OCI-LY1 (cell line): ENCODE results near the gene ZFYVE9.
A peak's percentile ranks its signal among the peaks of the same experiment; 100 is the strongest.
"Not testable (repeated sequence)": the region's sequence is repeated elsewhere in the genome, so short reads cannot be mapped to it uniquely, and the experiment has no call there.

ENCODE experiments used
- H2AFZ ChIP-seq: fragments of 200-600 bp; sonication (generic), shearing (Covaris generic); 2 replicates; pipeline ENCODE4 v1.6.0; 2014; ENCODE audit warnings: antibody characterized with exemption, mild to moderate bottlenecking, low read length
- H3F3A ChIP-seq: fragments of 200-600 bp; sonication (generic), shearing (Covaris generic); 2 replicates; pipeline ENCODE4 v1.6.0; 2014; ENCODE audit warnings: mild to moderate bottlenecking, antibody characterized with exemption, low read length, moderate library complexity; ENCODE audit not compliant: insufficient read depth
- H3K27ac ChIP-seq: fragments of 200-600 bp; sonication (generic); 2 replicates; pipeline ENCODE4 v1.5.1; 2014; ENCODE audit warnings: low read length, mixed run types, mild to moderate bottlenecking, low read depth; ENCODE audit not compliant: poor library complexity, severe bottlenecking
- H3K27me3 ChIP-seq: fragments of 200-600 bp; sonication (generic); 2 replicates; pipeline ENCODE4 v1.6.0; 2014; ENCODE audit warnings: antibody characterized with exemption, mild to moderate bottlenecking, low read length, moderate library complexity; ENCODE audit not compliant: insufficient read depth
- H3K36me3 ChIP-seq: fragments of 200-600 bp; sonication (generic); 2 replicates; pipeline ENCODE4 v1.6.1; 2014; ENCODE audit warnings: mild to moderate bottlenecking, antibody characterized with exemption, low read length, moderate library complexity, mixed read lengths; ENCODE audit not compliant: insufficient read depth
- H3K4me1 ChIP-seq: fragments of 200-600 bp; sonication (generic); 2 replicates; pipeline ENCODE4 v1.5.1; 2014; ENCODE audit warnings: mild to moderate bottlenecking, low read length, moderate library complexity; ENCODE audit not compliant: insufficient read depth, severe bottlenecking
- H3K4me2 ChIP-seq: fragments of 200-600 bp; sonication (generic), shearing (Covaris generic); 2 replicates; pipeline ENCODE4 v1.6.1; 2014; ENCODE audit warnings: low read length
- H3K4me3 ChIP-seq: fragments of 200-600 bp; sonication (generic); 2 replicates; pipeline ENCODE4 v1.5.1; 2014; ENCODE audit warnings: low read length, low read depth, mild to moderate bottlenecking, mixed read lengths; ENCODE audit not compliant: poor library complexity, severe bottlenecking
- H3K79me2 ChIP-seq: fragments of 200-600 bp; shearing (Covaris generic); 2 replicates; pipeline ENCODE4 v1.6.1; 2016; ENCODE audit warnings: mixed run types, low read length, mixed read lengths; ENCODE audit not compliant: insufficient read depth
- H3K9ac ChIP-seq: fragments of 200-600 bp; sonication (generic), shearing (Covaris generic); 2 replicates; pipeline ENCODE4 v1.6.1; 2014; ENCODE audit warnings: mild to moderate bottlenecking, low read length, mixed read lengths
- H3K9me2 ChIP-seq: fragments of 200-600 bp; sonication (generic), shearing (Covaris generic); 2 replicates; pipeline ENCODE4 v1.6.1; 2014; ENCODE audit warnings: low read depth, mild to moderate bottlenecking, low read length, mixed read lengths
- H3K9me3 ChIP-seq: fragments of 200-600 bp; shearing (Covaris generic); 2 replicates; pipeline ENCODE4 v1.6.1; 2014; ENCODE audit warnings: low read length, mixed read lengths
- H4K20me1 ChIP-seq: fragments of 200-600 bp; sonication (generic), shearing (Covaris generic); 2 replicates; pipeline ENCODE4 v1.6.0; 2016; ENCODE audit warnings: mild to moderate bottlenecking, low read length; ENCODE audit not compliant: insufficient read depth
- CTCF ChIP-seq: fragments of 200-600 bp; sonication (generic), shearing (Covaris generic); IDR thresholded peaks from 2 replicates; pipeline ENCODE4 v1.5.1; 2017; ENCODE audit warnings: mild to moderate bottlenecking, antibody characterized with exemption, low read length, moderate library complexity, mixed read lengths
- EZH2 ChIP-seq: fragments of 200-600 bp; sonication (generic), shearing (Covaris generic); IDR thresholded peaks from 2 replicates; pipeline ENCODE4 v1.8.0; 2017; ENCODE audit warnings: borderline replicate concordance, mixed run types, mild to moderate bottlenecking, antibody characterized with exemption, low read length, moderate library complexity, mixed read lengths

The ZFYVE9 gene

GRCh38 chr1:52141513-52142219 is at the start of gene ZFYVE9:
TSS of gene ZFYVE9 (plus strand) at chr1:52142089. CDS start at chr1:52233207, 91,118 bp downstream.
- no peaks in the 10 kb centered on the region for H3K36me3 ChIP-seq
- H4K20me1 ChIP-seq = no peaks in the 10 kb centered on the region
- no peak within 1 kb of the TSS for H2AFZ ChIP-seq
- no peaks in the 10 kb centered on the region for H3K9me2 ChIP-seq
- H3F3A ChIP-seq = no peaks in the 10 kb centered on the region
- peak within 1 kb of the TSS; percentile 70 for H3K4me2 ChIP-seq
- H3K27me3 ChIP-seq = no peaks in the 10 kb centered on the region
- H3K9ac ChIP-seq = peak within 1 kb of the TSS; percentile 63
- H3K9me3 ChIP-seq = no peaks in the 10 kb centered on the region
- H3K4me3 ChIP-seq = peak within 1 kb of the TSS; percentile 64
- peaks cover 13% of the 10 kb centered on the region for H3K4me1 ChIP-seq
- no peak within 1 kb of the TSS for H3K27ac ChIP-seq
- no peaks in the 10 kb centered on the region for H3K79me2 ChIP-seq
- TF ChIP-seq CTCF (peak; percentile 39), EZH2 (no peak)

GRCh38 chr1:52094300-52094699 is 47.6 kb upstream of the ZFYVE9 start:
- not testable (repeated sequence) for H3K27me3 ChIP-seq, H3K27ac ChIP-seq, H3K4me2 ChIP-seq, H3K4me1 ChIP-seq, H3K9me2 ChIP-seq, H3K4me3 ChIP-seq, H4K20me1 ChIP-seq, H3F3A ChIP-seq, H3K9me3 ChIP-seq, H3K9ac ChIP-seq, H3K79me2 ChIP-seq, H2AFZ ChIP-seq
- H3K36me3 ChIP-seq = peaks cover 23% of the 10 kb centered on the region

- no peak overlapping the region for H3K4me3 ChIP-seq
- H3K27me3 ChIP-seq = no peaks in the 10 kb centered on the region
- no peak for TF ChIP-seq EZH2
- TF ChIP-seq CTCF = no peak
- no peaks in the 10 kb centered on the region for H3F3A ChIP-seq
- no peak overlapping the region for H2AFZ ChIP-seq
- H3K4me1 ChIP-seq = no peaks in the 10 kb centered on the region
- H3K9me2 ChIP-seq = no peaks in the 10 kb centered on the region
- H3K4me2 ChIP-seq = no peak overlapping the region
- no peaks in the 10 kb centered on the region for H4K20me1 ChIP-seq
- no peaks in the 10 kb centered on the region for H3K79me2 ChIP-seq
- no peak overlapping the region for H3K9ac ChIP-seq
- no peaks in the 10 kb centered on the region for H3K9me3 ChIP-seq
- H3K27ac ChIP-seq = no peak overlapping the region
- peaks cover 5% of the 10 kb centered on the region for H3K36me3 ChIP-seq
Measured at GRCh38 chr1:52096216-52096615, 45.7 kb upstream of the ZFYVE9 start.
